ENCODE data around the gene ALPL.

ALPL gene

DNA sequence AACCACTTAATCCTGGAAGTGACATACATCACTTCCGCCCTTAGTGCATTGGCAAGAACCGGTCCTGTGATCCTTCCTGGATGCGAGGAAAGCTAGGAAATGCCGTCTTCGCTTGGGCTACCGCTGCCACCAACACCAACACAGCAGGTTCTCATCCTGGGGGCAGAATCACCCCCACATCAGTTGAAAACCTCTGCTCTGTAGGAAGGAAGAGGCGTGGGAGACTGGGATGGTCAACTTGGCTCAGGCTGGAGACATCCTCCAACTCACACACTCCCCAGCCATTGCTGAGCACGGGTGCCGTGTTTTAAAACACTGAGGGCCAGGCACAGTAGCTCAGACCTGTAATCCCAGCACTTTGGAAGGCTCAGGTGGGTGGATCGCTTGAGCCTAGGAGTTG, 74.9 kb downstream of the ALPL start:
- no peak for DNase-seq

DNA sequence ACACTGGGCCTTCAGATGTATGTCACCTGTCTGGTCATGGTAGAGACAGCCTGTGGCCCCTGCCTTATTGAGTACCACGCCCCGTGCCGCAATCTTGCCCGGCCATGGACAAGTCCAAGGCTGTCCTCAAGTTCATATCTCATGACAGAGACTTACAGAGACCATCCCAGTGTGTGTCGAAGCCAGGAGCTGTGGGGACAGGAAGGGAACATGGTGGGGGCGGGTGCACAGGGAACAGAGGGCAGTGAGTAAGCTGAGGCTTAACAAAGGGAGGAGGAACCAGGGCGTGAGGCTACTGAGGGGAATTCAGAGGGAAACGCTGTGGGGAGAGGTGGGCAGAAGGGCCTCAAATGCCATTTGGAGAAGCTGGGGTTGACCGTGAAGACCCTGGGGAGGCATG, 75.8 kb downstream of the ALPL start:
- no peak for DNase-seq

DNA sequence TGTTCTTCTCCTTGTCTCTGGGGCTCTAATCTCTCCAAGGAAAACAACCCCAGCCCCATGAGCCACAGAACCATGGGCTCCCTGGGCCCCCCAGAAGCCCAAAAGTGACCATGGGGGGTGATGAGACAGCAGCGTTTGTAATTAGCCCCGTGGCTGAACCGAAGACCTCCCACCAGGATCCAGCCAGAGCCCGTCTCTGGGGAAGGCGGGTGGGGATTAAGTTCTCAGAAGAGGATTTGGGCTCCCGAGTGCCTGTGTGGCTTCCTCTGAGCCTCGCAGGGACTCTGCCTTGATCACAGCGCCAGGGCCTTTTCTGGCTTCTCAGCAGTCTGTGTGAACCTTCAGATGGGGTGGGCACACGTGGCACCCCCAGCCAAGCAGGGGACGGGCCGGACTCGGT, 77.0 kb downstream of the ALPL start:
- no peak for DNase-seq

DNA sequence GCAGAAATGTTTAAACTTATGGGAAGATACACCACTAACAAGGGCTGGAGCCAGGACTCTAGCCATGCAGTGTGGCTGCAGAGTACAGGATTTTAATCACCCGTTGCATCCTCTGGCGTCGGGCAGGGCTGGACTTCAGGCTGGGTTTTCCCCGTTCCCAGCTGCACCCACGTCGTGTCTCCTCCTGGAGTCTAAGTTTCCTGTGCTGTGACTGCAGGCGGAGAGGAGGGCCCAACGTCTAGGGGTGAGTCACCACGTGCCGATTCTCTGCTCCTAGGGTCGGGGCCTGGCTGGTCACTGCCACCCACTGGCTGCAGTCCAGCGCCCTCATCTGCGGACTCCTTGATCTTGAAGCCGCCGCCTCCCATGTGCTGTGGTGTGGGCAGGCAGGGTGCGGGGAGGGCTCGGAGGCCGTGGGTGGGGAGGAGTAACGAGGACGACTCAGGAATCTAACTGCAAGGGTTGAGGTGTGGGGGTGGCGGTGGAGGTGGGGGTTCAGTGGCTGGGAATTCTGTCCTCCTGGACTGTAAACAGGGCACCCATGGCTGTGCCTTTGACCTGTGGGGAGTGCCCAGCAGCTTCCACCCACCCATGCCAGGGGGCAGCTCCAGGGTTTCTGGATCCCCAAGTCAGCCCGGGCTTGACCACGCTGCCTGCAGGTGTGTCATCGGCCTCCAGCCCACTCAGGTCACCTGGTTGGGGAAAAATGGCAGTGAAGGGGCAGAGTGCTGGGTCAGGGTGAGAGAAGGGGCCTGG, 77.8 kb downstream of the ALPL start:
- peak in 1 of 2 experiments; percentile 24 for DNase-seq

DNA sequence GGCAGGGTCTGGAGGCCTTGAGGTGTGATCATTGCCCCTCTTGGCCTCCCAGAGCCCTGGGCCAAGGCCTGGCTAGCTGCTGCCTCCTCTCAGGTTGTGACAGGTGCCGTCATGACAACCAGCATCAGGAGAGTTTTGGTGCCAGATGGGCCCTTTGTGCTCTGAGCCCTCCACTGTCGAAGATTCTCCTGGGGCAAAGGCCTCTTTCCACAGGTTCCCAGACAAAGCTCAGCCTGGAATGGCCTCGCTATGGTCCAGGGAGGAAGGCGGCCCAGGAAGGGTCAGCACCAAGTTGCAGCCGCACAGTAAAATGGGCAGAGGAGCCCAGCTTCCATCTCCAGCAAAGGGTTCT, 78.4 kb downstream of the ALPL start:
- no peak for DNase-seq

DNA sequence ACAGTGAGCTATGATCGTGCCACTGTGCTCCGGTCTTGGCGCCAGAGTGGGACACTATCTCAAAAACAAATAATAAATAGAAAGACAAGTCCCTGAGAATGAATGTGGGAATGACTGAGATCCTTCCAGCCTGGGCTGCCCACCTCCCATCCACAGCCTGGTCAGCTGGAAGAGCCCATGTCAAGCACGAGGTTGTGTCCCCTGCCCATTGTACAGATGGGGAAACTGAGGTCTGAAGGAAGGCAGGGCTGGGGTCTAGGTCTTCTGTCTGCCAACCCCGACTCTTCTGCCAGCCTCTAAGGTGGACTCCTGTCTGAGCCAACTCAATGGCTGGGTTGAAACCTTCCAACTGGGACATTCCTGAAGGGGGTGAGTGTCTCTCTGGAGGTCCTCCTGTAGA, 80.4 kb downstream of the ALPL start:
- DNase-seq, result no peak

DNA sequence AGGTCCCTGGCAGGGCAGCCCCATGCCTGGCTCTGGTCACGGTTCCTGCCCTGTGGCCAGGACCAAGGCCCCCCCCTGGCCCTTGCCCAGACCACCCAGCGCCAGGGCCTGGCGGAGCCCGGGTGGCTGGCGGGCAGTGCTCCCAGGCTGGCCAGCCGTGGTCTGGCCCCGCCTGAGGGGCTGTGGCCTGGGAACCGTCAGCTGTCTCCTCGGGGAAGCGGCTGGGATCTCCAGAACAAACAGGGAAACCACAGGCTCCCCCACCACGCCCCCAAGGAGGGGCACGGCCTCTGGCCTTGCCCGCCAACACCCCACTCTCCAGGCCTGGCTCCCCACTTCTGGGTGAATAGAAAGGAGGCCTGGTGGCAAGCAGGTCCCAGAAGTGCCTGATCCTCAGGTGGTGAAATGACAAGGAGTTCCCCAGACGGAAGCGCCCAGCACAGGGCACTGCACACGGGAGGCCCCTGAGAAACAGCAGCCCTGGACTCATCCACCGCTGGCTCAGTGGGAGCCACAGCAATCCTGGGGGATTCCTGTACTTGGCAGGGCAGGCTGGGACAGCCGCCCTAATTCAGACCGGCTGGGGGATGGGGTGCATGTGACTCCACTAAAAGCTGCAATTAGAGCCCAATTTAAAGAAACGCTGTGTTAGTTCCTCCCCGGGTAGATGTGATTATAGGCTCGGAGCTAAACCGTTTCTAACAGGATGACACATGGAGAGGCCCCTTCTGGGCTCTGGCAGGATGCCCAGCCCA, 81.1 kb downstream of the ALPL start:
- DNase-seq, result no peak

DNA sequence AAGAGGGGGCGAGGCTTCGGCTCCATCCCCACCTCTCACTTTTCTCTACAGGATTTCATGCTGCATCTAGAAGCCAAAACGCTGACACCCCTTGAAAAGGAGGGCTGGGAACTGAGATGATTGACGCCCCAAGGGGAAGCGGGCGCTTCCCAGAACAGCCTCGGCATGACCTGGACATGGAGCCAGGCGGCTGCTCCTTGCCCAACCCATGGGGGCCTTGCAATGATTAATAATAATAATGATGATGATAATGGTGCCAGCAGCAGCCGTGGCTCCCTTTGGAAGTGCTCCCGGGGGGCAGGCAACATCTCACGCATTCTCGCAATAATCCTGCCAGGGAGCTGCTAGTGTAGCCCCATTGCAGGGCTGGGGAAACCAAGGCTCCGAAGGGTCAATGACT, 81.7 kb downstream of the ALPL start:
- DNase-seq, result no peak

DNA sequence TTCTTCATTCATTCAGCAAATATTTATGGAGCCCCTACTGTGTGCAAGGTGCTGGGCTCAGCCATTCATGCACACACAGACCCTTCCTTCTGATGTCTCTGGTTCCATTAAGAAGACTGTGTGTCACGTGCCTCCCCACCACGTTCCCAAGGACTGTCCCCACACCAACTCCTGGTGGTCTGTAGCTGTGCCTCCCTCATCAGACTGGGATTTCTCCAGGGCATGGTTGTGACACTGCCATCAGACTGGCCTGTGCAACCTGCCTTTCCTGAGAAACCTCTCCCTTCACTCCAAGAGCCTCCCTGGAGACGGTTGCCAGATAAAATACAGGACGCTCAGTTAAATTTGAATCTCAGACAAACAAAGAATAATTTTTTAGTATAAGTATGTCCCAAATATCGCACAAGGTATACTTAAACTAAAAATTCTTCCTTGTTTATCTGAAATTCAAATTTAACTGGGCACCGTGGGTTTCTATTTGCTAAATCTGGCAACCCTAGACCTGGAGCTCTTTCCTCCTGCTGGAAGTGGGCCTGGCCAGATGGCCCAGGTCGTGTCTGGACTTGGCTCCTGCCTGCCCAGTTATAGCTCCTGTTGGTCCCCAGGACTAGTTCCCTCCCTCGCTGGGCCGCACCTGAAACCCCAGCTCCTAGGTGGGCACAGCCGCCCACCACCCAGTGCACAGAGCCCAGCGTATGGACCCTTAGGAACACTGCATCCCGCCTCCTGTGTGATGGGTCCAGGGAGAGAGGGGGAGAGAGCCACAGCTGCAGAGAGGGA, 83.1 kb downstream of the ALPL start:
- no peak for DNase-seq

DNA sequence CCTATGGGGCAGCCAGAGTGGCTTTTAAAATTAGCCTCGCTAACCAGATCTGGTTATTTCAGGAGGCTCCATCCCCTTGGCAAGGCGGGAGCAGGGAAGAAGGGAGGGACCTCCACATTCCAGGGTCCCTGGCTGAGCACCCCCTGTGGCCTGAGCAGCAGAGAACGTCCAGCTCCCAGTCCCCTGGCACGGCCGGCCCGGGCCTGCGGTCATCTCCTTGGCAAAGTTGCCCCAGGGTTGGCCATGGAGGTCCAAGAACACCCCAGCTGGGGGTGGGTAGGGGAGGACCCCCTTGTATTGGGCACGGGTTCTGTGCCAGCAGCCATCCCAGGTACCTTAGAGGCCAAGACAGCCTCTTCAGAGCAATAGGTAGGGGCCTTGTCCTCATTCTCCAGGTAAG, 84.0 kb downstream of the ALPL start:
- DNase-seq, result no peak

DNA sequence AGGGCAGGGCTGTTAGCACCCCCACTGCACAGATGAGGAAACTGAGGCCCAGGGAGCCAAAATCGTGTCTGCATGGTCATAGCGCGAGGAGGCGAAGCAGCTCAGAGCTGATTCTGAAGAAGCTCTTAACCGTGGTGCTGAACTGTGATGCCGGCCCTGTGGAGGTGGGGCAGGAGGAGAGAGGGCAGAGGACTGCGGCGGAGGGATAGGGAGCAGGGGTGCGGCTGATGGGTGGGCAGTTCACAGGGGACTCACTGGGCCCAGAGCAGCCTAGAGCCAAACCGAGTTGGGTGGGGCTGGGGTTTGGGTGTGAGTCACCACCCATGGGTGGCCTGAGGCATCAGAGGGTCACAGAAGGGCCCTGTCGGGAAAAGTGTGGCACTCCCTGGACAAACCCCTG, 85.3 kb downstream of the ALPL start:
- DNase-seq, result no peak

DNA sequence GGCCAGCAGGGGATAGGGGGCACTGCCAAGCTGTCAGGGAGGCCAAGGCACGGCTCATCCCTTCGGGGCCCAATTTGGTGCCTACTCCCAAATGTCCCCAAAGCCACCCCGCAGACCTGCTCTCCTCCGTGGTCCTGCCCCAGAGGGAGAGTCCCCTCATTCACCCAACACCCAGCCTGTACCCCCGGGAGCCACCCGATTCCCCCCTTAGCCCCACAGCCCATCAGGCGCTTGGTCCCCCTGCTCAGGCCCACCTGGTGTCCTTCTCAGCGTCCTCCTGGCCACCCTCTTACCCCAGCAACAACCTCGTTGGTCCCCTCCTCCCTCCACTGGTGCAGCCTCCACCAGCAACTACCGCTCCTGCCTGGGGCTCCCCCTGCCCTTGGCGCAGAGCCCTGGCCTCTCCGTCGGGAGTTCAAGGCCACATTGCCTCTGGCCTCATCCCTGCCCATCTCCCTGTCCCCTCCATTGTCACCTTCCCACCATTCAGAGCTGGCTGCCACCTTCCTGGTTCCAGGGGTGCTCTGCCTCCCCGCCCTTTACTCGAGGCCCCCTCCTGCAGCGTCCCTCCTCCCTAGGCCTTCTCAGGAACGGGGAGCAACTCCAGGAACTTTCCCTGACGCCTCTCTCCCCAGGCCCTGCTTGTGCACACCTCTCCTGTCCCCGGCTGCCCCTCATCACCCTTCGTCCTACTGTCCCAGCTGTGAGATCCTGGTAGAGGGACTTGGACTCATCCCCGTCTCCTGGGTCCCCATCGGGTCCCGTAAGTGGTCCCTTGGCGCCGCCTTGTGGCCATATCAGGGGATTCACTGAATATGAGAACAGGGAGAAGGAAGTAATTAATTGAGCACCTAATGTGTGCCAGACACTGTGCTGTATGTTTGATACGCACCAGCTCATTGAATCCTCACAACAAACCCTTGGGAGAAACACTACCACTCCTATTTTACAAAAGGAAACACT, 86.0 kb downstream of the ALPL start:
- DNase-seq, result peak; percentile 23 to 40

DNA sequence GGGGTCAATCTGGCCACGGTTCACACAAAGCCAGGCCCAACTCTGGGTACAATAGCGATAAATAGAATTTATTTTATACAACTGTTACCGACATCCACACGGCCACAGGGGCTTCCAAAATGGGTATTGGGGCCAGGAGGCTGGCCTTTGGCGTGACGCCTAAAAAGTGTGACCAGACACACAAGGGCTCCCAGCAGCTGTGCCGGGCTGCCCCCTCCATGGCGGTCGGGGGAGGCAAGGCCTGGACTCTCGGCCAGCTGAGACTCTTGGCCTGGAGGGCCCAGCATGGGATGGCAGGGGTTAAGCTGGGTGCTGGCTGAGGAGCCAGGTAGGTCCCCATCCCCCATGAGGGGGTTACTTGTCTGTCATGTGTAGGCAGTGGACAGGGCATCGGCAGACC, 87.0 kb downstream of the ALPL start:
- DNase-seq, result no peak

DNA sequence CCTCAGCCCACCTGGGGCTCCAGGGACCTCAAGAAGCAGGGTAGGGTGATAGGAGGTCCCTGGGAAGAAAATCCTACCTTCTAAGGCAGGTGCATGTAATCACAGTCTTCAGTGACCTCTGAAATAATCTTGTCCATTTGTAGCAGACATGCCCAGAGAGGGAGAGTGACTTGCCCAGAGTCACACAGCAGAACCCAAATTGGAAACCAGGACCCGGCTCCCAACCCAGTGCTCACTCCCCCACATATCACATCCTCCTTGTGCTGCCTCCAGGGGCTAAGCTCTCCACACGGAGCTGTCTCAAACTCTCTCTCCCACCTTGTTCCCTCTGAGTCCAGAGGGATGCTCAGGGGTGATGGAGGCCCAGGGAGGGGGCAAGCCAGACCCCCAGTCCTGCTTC, 87.4 kb downstream of the ALPL start:
- no peak for DNase-seq

DNA sequence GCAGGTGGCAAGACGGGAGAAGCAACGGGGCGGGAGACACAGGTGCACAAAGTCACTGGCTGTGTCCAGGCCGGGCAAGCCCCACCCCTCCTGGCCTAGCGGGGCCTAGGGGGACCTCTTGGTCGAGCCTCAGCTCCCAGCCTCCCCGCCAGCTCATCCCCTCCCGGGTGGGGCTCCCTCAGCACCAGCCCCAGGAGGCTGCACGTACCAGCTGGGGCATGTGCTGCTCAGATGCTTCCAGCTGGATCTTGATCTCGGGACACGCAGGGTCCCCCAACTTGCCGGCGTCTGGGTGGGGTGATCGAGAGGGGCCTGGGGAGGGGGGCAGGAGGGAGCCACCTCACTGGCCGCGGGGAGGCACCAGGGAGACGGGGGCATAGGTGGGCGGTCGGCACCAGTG, 88.5 kb downstream of the ALPL start:
- no peak for DNase-seq

DNA sequence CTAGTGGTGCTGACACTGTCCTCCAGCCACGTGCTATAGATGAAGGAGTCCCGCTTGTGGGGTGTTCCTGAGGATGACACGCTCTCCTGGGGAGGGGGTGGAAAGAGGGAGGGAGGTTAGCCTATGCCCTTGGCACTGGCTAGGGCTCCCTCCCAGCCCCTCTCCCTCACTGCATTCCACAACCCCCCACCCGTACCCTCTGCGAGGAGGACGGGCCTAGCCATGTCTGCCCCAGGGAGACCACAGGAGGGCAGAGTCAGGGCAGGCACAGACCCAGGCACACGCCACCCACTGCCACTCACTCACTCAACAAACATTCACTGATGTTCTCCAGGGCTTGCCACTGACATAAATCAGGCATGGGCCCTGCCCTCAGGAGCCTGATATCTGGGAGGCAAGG, 89.2 kb downstream of the ALPL start:
- no peak for DNase-seq

DNA sequence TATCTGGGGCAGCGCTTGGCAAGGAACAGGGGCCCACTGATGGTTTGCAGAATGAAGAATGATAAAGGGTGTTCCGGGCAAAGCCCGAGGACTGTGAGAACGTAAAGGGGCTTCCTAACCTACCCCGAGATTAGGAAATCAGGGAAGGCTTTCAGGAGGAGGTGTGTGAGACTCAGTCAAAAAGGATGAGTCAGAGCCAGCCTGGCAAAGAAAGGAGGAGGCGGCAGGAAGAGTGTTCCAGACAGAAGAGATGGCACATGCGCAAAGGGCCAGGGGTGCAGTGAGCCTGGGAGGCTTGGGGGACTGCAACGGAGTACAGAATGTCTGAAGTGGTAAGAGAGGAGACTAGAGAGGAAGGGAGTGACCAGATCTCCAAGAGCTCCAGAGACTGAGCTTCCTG, 89.7 kb downstream of the ALPL start:
- no peak for DNase-seq

DNA sequence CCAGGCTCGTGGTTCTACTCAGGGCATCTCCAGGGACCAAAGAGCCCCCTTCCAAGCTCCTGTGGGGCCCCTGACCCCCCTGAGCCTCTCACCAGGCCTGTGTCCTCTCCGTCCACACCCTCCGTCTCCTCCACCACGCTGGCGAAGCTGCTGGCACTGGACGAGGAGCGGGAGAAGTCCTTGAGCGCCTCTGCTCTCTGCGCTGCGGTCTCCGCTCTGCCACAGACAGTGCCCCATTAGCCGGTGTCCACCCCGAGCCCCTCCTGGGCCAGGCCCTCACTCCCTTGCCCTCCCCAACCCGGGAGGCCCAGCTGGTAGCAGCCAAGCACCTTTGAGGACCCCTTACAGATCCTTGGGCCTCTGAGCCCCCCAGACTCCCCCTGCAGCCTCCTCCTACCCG, 90.2 kb downstream of the ALPL start:
- no peak for DNase-seq

DNA sequence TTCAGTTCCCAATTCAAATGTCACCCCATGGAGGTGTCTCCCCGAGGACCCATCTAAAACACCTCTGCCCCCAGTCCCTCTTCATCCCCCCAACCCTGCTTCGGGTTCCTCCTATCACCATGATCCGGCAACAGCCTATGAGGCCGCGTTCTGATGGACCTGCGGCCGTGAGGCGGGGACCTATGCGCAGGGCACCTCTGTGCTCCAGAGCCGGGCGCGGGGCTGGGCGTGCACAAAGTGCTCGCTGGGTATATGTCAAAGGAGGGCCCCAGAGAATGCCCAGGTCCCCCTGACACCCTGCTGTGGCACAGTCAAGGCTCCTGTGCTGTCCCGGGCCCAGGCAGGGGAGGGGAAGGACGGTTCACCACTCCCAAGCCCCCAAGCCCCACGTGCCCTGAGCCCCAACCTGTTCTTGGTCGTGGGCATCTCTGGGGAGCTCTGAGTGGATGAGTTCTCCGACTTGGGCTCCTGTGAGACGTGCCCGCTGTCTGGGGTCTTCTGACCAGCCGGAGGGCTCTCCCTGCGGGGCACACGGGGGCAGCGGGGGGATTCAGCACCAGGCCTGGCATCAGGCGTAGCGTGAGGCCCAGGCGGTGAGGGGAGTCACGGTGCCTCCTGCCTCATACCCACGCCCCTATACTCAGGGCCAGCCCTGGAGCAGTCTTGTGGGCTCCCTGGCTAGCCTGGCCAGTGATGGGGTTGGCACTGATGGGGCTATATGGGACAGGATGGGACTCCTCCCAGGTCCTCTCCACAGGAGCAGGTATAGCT, 92.2 kb downstream of the ALPL start:
- no peak for DNase-seq

DNA sequence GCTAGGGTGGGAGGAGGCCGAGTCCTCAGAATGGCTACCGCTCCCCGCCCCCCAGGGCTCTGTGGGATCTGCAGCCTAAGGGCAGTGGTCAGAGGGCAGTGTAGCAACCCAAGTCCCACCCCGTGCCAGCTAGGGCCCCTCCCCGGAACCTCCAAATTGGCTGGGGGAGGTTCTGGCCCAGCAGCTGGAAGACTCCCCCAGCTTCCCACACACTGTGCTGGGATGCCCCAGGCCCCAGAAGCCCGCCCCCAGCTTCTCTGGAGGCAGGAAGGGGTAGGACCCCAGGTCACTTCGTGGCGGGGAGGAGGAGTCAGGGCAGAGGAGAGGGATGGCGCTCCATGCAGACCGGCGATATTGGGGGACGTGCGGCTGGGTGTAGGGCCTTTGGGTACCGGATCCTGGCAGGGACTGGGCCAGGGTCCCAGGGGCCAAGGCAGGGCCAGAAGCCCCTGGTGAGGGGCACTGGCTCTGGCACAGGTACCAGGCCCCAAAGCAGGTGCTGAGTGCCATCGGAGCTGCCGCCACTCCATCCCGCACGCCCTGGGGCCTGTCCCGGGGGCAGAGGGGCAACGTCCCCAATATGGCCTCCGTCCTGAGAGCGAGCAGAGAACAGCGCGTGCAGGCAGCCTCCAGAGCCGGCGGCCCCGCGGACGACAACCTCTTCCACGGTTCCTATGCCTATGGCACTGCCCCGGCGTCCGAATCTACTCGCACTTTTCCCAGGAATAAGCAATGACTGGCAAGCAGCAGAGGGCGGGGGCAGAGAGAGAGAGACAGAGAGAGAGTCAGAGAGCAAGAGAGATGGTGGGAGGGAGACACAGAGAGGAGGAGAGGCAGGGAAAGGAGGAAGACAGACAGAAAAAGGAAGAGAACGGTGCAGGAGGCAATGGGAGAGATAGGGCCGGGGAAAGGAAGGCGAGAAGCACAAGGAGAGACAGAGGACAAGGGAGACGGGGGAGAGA, 94.2 kb downstream of the ALPL start:
- DNase-seq, result no peak
